Measurements from ENCODE around the gene CFAP119.

GRCh38 chr16:30787613-30788378 lies 25.9 kb upstream of the CFAP119 start:
- no peak for TF ChIP-seq POLR2A (IDR thresholded peaks at IDR 0.05; ENCODE audit: low read depth, low read length)
- no peak for TF ChIP-seq POLR2AphosphoS5 (IDR thresholded peaks at IDR 0.05; ENCODE audit: low read depth, low read length)
- TF ChIP-seq TAF1 (IDR thresholded peaks at IDR 0.05; ENCODE audit: low read depth, low read length): no peak
- no peak for TF ChIP-seq PAX5 (IDR thresholded peaks at IDR 0.05; ENCODE audit: insufficient read depth, low read length, severe bottlenecking)
